Activated CD8-positive, alpha-beta memory T cell treated with anti-CD3 and anti-CD28 coated beads, Interleukin-2, amount 10 ng/mL, durations not matched to agents 7 days and 5 days (primary cell): ENCODE measurements around the gene AGGF1. TPM values are rescaled to one million over a fixed set of nuclear protein-coding genes. Genes with fewer than 3 reads are reported as not detected.
"Not testable (repeated sequence)": the region's sequence is repeated elsewhere in the genome, so short reads cannot be mapped to it uniquely, and the experiment has no call there.

Experiments
- ATAC-seq: fragments of 150-1000 bp; cut with Tn5 transposase; one replicate; pipeline ENCODE4 v1.10.0; 2021; ENCODE audit warnings: moderate library complexity
- CTCF ChIA-PET: fragments of 350-600 bp; sonication (Branson Sonifier 250); formaldehyde crosslinking; loops from one replicate; lab custom pipeline; 2021; ENCODE audit warnings: antibody characterized with exemption; lab: Charles Lee
- DNase-seq: peaks from one replicate; pipeline ENCODE4 v3.0.0-alpha.2; 2020
- H3K27ac Mint-ChIP-seq: one replicate; pipeline ENCODE4 v1.8.0; 2021; ENCODE audit warnings: mild to moderate bottlenecking, mixed read lengths
- H3K27me3 Mint-ChIP-seq: one replicate; pipeline ENCODE4 v1.8.0; 2021; ENCODE audit warnings: mixed read lengths
- H3K36me3 Mint-ChIP-seq: one replicate; pipeline ENCODE4 v1.8.0; 2021; ENCODE audit warnings: mild to moderate bottlenecking, mixed read lengths
- H3K4me1 Mint-ChIP-seq: one replicate; pipeline ENCODE4 v1.8.0; 2021; ENCODE audit warnings: mixed read lengths
- H3K4me3 Mint-ChIP-seq: one replicate; pipeline ENCODE4 v1.8.0; 2021; ENCODE audit warnings: mild to moderate bottlenecking, moderate library complexity, mixed read lengths
- H3K9me3 Mint-ChIP-seq: one replicate; pipeline ENCODE4 v1.8.0; 2022; ENCODE audit warnings: low read depth, mixed read lengths
- total RNA-seq, 2 experiments: library from RNA; stranded (reverse); gene quantifications; one replicate each; pipeline ENCODE4 v1.2.3, GENCODE V29; 2021

The AGGF1 gene, protein sequence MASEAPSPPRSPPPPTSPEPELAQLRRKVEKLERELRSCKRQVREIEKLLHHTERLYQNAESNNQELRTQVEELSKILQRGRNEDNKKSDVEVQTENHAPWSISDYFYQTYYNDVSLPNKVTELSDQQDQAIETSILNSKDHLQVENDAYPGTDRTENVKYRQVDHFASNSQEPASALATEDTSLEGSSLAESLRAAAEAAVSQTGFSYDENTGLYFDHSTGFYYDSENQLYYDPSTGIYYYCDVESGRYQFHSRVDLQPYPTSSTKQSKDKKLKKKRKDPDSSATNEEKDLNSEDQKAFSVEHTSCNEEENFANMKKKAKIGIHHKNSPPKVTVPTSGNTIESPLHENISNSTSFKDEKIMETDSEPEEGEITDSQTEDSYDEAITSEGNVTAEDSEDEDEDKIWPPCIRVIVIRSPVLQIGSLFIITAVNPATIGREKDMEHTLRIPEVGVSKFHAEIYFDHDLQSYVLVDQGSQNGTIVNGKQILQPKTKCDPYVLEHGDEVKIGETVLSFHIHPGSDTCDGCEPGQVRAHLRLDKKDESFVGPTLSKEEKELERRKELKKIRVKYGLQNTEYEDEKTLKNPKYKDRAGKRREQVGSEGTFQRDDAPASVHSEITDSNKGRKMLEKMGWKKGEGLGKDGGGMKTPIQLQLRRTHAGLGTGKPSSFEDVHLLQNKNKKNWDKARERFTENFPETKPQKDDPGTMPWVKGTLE
- 10 to 100 TPM; 28.6 to 29.3 TPM for total RNA-seq

DNA sequence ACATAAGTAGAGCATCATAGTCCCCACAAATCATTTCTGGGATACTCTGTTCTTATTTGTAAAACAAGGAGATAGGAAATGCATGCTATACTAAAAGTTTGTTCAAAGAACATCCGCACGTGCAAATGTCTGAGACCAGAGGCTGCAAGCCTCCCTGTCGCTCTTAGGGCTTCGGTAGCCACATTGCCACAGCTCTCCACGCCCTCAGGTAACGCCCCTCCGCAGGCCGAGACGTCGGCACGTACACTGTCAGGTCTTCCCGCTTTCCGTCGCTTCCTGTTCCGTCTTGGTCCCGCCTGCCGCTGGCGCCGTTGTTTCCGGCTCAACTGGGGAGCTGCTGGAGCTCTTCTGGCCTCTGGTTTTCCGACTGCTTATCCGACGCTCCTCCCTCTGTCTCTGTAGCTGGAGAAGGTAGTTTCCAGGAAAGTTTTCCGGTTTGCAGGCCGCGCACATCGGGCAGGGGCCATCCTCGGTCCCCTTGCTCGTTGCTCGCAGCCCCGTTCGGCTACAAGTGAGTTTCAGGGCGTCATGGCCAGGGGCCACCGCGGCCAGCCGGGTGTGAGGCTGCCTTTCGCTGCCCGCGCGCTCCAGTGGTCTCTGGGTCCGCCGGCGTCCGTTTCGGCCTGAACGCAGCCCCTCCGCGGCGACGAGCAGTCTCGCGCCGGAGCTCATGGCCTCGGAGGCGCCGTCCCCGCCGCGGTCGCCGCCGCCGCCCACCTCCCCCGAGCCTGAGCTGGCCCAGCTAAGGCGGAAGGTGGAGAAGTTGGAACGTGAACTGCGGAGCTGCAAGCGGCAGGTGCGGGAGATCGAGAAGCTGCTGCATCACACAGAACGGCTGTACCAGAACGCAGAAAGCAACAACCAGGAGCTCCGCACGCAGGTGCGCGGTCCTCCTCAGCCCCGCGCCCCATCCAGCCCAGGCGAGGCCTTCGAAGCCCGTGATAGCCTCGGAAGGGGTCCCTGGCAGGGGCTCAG lies at the start of gene AGGF1:
Gene AGGF1 (plus strand): TSS at position 308 of the 975 bp plus-strand sequence. CDS start 363 bp downstream, at position 671.
- Mint-ChIP-seq H3K27me3 (no peaks in the 10 kb centered on the region), H3K36me3 (peaks cover 28% of the 10 kb centered on the region), H3K27ac (peak within 1 kb of the TSS; percentile 95)

DNA sequence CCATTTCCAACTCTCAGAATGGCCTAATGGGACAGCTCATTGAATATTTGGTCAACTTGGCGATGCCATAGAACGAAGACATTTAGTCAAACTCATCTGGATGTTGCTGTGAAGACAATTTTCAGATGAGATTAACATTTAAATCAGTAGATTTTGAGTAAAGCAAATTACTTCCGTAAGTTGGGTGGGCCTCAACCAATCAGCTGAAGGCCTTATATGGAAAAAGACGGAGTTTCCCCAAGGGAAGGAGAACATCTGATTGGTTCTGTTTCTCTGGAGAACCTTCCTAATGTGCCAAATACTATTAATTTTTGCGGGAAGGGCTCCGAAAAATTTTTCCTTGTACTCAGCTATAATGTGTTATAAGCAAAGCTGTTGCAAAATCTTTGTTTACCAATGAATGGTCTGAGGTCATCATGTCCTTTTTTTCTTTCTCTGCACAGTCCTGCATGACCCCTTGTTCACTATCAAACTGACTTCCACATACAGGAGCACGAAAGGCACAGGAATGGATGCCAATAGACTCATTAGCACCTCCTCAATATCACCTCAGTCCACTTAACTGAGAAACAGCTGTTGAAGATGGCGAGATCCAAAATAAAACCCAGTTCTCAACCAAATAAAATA lies 49.6 kb upstream of the AGGF1 start:
- H3K36me3 Mint-ChIP-seq: no peaks in the 10 kb centered on the region
- H3K4me1 Mint-ChIP-seq: no peaks in the 10 kb centered on the region
- no peak overlapping the region for H3K4me3 Mint-ChIP-seq
- CTCF ChIA-PET: no interaction called here
- DNase-seq (no peak), ATAC-seq (no peak)
- no peak overlapping the region for H3K27ac Mint-ChIP-seq
- no peaks in the 10 kb centered on the region for H3K9me3 Mint-ChIP-seq
- peaks cover 27% of the 10 kb centered on the region for H3K27me3 Mint-ChIP-seq

More for the DNA sequence above, at the start of gene AGGF1:
- DNase-seq (peak; percentile 96), ATAC-seq (peak; percentile 98)
- H3K4me3 Mint-ChIP-seq: peak within 1 kb of the TSS; percentile 97
- CTCF ChIA-PET: interaction anchor here (0.7 to 2.2 kb wide), 13 partner anchors 13 to 877 kb away, joined by 3 to 12 read pairs (median 3); partner anchors contain the start of genes F2R and WDR41
- H3K4me1 Mint-ChIP-seq: peaks cover 35% of the 10 kb centered on the region
- peaks cover 11% of the 10 kb centered on the region for H3K9me3 Mint-ChIP-seq

DNA sequence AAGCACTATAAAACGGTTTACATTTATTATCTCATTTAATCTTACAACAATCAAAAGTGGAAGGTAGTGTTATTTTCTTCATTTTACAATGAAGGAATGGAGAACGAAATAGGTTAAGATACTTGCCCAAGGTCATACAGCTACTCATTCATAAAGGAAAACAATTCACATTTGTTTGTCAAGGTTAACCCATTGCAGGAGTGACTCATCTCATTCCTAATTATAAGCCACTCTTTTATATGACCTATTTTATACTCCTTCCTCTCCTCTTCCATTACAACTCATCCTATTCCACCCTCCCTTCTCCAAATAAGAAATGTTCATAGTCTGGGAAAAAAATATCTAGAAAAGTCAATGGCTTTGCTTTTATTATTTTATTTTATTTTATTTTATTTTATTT lies 47.8 kb upstream of the AGGF1 start:
- Mint-ChIP-seq H3K4me3 (no peak overlapping the region), H3K27ac (no peak overlapping the region), H3K4me1 (no peaks in the 10 kb centered on the region), H3K27me3 (peaks cover 23% of the 10 kb centered on the region), H3K9me3 (no peaks in the 10 kb centered on the region), H3K36me3 (no peaks in the 10 kb centered on the region)
- ATAC-seq (no peak), DNase-seq (no peak)
- CTCF ChIA-PET: no interaction called here

DNA sequence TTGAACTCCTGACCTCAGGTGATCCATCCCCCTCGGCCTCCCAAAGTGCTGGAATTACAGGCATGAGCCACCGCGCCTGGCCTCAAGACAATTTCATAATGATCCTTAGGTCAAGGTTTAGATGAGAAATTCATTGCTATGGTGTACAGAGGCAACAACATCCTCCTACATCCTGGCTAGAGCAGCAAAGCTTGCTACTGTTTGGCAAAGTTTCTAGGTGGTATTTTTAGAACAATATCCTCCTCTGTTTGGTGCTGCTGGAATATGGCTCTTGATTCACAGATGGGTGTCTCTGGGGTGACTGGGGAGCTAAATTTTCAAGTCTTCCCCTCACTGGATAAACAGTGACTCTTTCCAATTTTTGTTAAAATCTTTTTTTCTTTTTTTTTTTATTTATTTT lies 46.7 kb upstream of the AGGF1 start:
- ATAC-seq (no peak), DNase-seq (no peak)
- Mint-ChIP-seq H3K27ac (no peak overlapping the region), H3K36me3 (no peaks in the 10 kb centered on the region), H3K9me3 (no peaks in the 10 kb centered on the region), H3K27me3 (peaks cover 17% of the 10 kb centered on the region), H3K4me1 (no peaks in the 10 kb centered on the region), H3K4me3 (no peak overlapping the region)
- CTCF ChIA-PET: no interaction called here

DNA sequence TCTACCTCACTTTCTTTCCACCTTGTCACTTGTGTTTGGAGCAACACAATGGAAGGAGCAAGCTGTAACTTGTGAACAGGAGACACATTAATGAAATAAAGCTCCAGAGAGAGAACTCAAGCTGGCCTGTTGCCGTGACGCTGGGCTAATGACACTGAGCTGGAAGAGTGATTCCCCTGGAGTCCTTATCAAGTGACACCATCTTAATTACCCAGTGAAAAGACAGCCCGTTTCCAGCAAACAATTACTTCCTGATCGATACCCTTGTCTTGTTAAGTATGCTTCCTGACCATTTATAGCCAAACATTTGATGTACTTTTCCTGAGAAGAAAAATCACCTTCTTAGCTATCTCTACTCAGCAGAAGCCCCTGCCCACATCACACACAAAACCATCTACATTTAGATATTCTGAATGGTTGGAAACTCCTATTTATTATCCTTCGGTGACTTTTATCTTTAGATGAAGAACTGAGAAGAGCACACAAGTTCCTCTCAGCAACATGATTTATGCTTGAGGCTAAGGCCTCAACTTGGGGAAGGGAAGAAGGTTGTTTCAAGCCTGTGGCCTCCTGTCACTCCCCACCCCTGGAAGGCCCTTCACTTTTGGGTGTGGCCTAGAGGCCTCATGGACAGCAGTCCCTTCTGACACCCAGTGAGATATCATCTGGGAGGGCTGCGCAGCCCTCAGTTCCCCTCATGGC lies 43.2 kb upstream of the AGGF1 start:
- DNase-seq (no peak), ATAC-seq (no peak)
- Mint-ChIP-seq H3K4me3 (no peak overlapping the region), H3K9me3 (no peaks in the 10 kb centered on the region), H3K4me1 (no peaks in the 10 kb centered on the region), H3K27ac (no peak overlapping the region), H3K27me3 (peaks cover 5% of the 10 kb centered on the region), H3K36me3 (no peaks in the 10 kb centered on the region)
- CTCF ChIA-PET: no interaction called here

DNA sequence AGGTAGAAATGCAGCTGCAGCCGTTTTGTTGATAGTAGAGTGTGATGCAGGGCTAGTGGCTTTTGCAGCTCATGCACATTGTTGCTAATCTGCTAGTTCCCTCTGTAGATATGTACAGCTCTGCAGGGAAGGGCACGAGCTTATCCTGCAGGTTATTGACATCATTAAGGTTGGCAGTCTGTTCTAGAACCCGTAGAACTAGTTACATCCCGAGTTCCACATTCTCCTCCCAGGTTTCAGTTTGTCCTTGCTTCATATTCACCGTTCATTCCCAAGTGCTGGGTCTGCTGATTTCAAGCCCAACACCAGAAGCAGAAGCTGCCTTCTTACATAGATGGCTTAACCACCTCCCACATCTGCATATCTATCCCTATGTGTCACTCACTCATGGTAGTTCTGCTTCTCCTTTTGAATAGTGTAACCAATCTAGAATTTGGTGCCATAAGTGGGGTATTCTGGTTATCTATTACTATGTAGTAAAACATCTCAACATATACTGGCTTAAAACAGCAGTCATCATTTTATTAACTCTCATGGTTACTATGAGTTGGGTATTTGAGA lies 39.2 kb upstream of the AGGF1 start:
- H3K9me3 Mint-ChIP-seq: no peaks in the 10 kb centered on the region
- no peak overlapping the region for H3K27ac Mint-ChIP-seq
- CTCF ChIA-PET: no interaction called here
- no peak overlapping the region for H3K4me3 Mint-ChIP-seq
- ATAC-seq (no peak), DNase-seq (no peak)
- H3K27me3 Mint-ChIP-seq: peaks cover 15% of the 10 kb centered on the region
- no peaks in the 10 kb centered on the region for H3K36me3 Mint-ChIP-seq
- peaks cover 2% of the 10 kb centered on the region for H3K4me1 Mint-ChIP-seq

DNA sequence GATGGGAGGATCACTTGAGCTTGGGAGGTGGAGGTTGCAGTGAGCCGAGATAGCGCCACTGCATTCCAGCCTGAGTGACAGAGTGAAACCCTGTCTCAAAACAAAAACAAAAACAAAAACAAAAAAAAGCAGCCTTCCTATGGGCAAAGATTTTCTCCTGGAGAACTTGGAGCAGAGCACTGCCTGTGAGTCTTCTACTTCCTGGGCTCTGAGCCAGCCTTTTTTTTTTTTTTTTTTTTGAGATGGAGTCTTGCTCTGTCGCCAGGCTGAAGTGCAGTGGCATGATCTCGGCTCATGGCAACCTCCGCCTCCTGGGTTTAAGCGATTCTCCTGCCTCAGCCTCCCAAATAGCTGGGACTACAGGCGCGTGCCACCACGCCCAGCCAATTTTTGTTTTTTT lies 36.8 kb upstream of the AGGF1 start:
- H3K36me3 Mint-ChIP-seq, H3K4me3 Mint-ChIP-seq, H3K9me3 Mint-ChIP-seq, ATAC-seq, DNase-seq, H3K4me1 Mint-ChIP-seq, H3K27ac Mint-ChIP-seq, CTCF ChIA-PET: not testable (repeated sequence)
- peaks cover 36% of the 10 kb centered on the region for H3K27me3 Mint-ChIP-seq

DNA sequence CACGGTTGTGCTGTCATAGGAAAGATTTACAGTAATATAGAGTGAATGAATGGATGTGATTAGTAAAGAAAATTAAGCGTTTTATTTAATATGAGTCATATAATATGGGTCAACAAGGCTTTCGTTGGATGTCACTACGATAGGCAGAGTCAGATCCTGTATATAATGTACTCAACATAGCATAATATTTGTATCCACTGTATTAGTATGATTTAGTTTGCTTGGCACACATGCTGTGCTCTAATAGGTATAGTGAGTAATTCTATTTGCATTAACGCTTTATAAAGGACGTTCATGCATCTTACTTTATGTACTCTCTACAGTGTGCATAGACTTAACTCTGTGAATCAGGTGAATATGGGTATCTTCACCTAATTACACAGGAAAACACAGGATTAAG lies 35.9 kb upstream of the AGGF1 start:
- Mint-ChIP-seq H3K27me3 (peaks cover 36% of the 10 kb centered on the region), H3K4me3 (no peak overlapping the region), H3K9me3 (no peaks in the 10 kb centered on the region), H3K4me1 (peaks cover 2% of the 10 kb centered on the region), H3K27ac (no peak overlapping the region), H3K36me3 (no peaks in the 10 kb centered on the region)
- CTCF ChIA-PET: no interaction called here
- DNase-seq: no peak
- ATAC-seq: no peak

DNA sequence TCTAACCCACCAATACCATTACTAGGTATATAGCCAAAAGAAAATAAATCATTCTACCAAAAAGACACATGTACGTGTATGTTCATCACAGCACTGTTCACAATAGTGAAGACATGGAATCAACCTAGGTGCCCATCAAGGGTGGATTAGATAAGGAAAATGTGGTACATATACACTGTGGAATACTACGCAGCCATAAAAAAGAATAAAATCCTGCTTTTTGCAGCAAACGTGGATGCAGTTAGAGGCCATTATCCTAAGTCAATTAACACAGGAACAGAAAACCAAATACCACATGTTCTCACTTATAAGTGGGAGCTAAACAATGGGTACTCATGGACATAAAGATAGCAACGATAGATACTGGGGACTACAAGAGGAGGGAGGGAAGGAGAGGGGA lies 32.0 kb upstream of the AGGF1 start:
- H3K36me3 Mint-ChIP-seq: not testable (repeated sequence)

DNA sequence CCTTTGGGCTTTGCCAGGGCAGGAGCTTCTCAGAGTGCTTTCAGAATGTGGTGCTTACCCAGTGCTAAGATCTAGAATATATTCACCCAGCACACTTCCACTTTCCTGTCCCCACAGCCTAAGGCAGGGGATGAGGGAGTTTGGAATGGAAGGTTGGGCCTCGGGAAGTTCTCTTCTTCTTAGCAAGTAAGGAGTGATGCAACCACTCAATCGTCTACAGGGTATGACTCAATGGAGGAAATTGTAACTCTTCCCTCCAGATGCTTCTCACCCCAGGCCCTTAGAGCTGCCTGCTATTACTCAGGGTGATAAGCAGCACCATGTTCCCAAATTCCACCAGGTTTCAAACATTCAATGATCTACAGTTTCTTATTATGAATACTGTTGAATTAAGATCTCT lies 30.8 kb upstream of the AGGF1 start:
- no peak overlapping the region for H3K4me3 Mint-ChIP-seq
- no peak for ATAC-seq

More for the DNA sequence above, 32.0 kb upstream of the AGGF1 start:
- ATAC-seq, H3K4me3 Mint-ChIP-seq, CTCF ChIA-PET, H3K9me3 Mint-ChIP-seq, DNase-seq, H3K4me1 Mint-ChIP-seq, H3K27ac Mint-ChIP-seq: not testable (repeated sequence)
- peaks cover 43% of the 10 kb centered on the region for H3K27me3 Mint-ChIP-seq

DNA sequence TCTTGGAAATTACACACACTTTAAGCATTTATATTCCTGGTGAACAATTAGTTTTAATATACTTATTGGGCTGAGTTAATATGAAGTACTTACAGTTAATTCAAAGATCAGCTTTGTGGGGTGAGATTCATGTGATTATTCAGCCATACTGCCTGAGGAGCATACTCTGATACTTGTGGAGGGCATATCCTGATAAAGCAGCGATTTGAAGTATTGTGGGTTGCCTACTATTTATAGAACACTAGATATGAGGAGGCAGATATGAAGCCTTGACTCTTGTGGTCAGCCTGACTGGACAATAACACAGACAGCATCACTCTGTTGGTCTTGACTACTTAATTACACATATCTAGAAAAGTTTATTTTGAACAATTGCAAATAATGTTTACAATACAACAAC lies 27.0 kb upstream of the AGGF1 start:
- CTCF ChIA-PET: no interaction called here
- Mint-ChIP-seq H3K27me3 (peaks cover 51% of the 10 kb centered on the region), H3K36me3 (no peaks in the 10 kb centered on the region), H3K4me1 (no peaks in the 10 kb centered on the region), H3K4me3 (no peak overlapping the region), H3K9me3 (no peaks in the 10 kb centered on the region), H3K27ac (no peak overlapping the region)
- no peak for ATAC-seq
- no peak for DNase-seq

More for the DNA sequence above, 30.8 kb upstream of the AGGF1 start:
- Mint-ChIP-seq H3K27me3 (peaks cover 47% of the 10 kb centered on the region), H3K9me3 (no peaks in the 10 kb centered on the region), H3K27ac (no peak overlapping the region), H3K36me3 (no peaks in the 10 kb centered on the region), H3K4me1 (peaks cover 2% of the 10 kb centered on the region)
- DNase-seq: no peak
- CTCF ChIA-PET: no interaction called here

DNA sequence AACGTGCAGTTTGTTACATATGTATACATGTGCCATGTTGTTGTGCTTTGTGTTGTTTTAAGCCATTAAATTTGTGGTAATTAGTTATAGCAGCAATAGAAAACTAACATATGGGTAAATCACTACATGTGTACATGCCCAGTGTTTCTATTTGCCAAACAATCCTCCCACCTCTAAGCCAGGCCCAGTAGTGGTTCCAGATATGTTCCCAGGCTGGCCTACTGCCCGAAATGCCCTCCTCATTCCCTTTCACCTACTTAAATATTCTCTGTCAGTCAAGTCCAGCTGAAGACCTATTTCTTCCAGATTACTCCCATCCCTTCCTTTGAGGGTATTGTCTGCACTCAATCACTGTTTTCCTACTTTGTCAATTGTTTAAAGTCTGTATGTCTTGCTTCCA lies 24.1 kb upstream of the AGGF1 start:
- peaks cover 2% of the 10 kb centered on the region for H3K9me3 Mint-ChIP-seq
- no peak overlapping the region for H3K27ac Mint-ChIP-seq
- H3K4me3 Mint-ChIP-seq: no peak overlapping the region
- no peak for ATAC-seq
- no peaks in the 10 kb centered on the region for H3K4me1 Mint-ChIP-seq
- no peaks in the 10 kb centered on the region for H3K36me3 Mint-ChIP-seq
- H3K27me3 Mint-ChIP-seq: peaks cover 49% of the 10 kb centered on the region
- DNase-seq: no peak
- CTCF ChIA-PET: interaction anchor here (1.0 kb wide), 1 partner anchor 10 kb away, joined by 3 read pairs; no protein-coding TSS in a partner anchor
